ENCODE data around the gene SYT3. TPM values are rescaled to one million over a fixed set of nuclear protein-coding genes. Genes with fewer than 3 reads are reported as not detected.

Gene SYT3
- polyA plus RNA-seq, 1 donor from 2014 or later, result 14.8 TPM

DNA sequence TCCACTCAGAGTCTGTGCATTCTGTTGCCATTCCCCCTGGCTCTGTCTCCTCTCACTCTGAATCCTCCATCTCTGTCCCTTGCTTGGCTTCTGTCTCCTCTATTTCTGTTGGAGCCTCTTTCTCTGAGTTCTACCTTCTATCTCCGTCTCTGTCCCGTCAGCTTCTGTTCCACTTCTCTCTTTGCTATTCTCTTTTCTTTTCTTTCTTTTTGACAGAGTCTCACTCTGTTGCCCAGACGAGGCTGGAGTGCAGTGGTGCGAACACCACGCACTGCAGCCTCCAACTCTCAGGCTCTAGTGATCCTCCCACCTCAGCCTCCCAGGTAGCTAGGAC, 37.6 kb downstream of the SYT3 start:
- no peak overlapping the region for H3K9ac ChIP-seq (ENCODE audit: low read length)
- no peak overlapping the region for H3K4me3 ChIP-seq (ENCODE audit: low read length)
- TF ChIP-seq POLR2AphosphoS5 (IDR thresholded peaks at IDR 0.05) (no peak), TAF1 (IDR thresholded peaks at IDR 0.05; ENCODE audit: low read depth) (no peak), EP300 (conservative IDR thresholded peaks at IDR 0.05; ENCODE audit: poor library complexity, severe bottlenecking) (no peak), EZH2 (IDR thresholded peaks at IDR 0.05; ENCODE audit: borderline replicate concordance, insufficient read depth, low read length, poor library complexity, severe bottlenecking) (no peak)

DNA sequence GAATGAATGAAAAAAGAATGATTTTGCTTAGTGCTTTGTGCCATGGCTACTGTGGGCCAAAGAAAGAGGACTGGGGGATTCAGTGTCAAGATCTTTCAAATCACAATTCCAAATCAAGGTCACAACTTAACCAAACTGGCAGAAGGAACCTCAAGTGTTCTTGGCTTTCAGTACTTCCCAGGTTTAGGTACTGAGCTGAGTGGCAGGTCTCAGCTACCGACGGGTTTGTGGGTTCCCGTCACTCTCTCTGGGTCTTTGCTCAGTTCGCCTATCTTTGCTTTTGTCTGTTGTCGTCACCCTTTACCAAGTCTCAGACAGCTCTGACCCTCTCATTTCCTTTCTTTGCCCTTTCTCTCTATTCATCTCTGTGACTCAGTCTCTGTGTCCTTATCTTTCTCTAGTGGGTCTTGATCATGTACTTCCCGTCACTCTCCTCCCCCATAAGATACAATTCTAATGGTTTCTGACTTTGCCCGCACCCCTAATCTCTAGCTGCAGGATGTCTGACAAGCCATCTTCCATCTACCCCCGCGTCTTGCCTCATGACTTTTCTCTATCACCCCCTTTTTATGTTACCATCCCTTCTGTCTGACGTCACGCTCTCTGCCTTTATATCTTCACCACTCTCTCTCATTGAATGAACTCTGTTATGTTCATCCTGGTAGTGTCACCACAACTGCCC, 38.1 kb downstream of the SYT3 start:
- H3K9me3 ChIP-seq (ENCODE audit: low read length), result peaks cover 3% of the 10 kb centered on the region
- no peaks in the 10 kb centered on the region for H3K9me2 ChIP-seq (ENCODE audit: insufficient read depth, low read length)
- H3K4me2 ChIP-seq (ENCODE audit: low read length), result no peak overlapping the region
- no peaks in the 10 kb centered on the region for H3K79me2 ChIP-seq (replicated peaks; ENCODE audit: insufficient read depth, low read length)
- H3F3A ChIP-seq (ENCODE audit: insufficient read depth, low read length, poor library complexity, severe bottlenecking), result no peaks in the 10 kb centered on the region
- H3K27me3 ChIP-seq (ENCODE audit: insufficient read depth, low read depth, low read length), result peaks cover 19% of the 10 kb centered on the region
- TF ChIP-seq RAD21 (conservative IDR thresholded peaks at IDR 0.05) (no peak), TAF1 (IDR thresholded peaks at IDR 0.05; ENCODE audit: low read depth) (no peak)
- TF ChIP-seq, protein P1, sequence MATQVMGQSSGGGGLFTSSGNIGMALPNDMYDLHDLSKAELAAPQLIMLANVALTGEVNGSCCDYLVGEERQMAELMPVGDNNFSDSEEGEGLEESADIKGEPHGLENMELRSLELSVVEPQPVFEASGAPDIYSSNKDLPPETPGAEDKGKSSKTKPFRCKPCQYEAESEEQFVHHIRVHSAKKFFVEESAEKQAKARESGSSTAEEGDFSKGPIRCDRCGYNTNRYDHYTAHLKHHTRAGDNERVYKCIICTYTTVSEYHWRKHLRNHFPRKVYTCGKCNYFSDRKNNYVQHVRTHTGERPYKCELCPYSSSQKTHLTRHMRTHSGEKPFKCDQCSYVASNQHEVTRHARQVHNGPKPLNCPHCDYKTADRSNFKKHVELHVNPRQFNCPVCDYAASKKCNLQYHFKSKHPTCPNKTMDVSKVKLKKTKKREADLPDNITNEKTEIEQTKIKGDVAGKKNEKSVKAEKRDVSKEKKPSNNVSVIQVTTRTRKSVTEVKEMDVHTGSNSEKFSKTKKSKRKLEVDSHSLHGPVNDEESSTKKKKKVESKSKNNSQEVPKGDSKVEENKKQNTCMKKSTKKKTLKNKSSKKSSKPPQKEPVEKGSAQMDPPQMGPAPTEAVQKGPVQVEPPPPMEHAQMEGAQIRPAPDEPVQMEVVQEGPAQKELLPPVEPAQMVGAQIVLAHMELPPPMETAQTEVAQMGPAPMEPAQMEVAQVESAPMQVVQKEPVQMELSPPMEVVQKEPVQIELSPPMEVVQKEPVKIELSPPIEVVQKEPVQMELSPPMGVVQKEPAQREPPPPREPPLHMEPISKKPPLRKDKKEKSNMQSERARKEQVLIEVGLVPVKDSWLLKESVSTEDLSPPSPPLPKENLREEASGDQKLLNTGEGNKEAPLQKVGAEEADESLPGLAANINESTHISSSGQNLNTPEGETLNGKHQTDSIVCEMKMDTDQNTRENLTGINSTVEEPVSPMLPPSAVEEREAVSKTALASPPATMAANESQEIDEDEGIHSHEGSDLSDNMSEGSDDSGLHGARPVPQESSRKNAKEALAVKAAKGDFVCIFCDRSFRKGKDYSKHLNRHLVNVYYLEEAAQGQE (IDR thresholded peaks at IDR 0.05; ENCODE audit: borderline replicate concordance), result no peak
- no peak overlapping the region for H3K27ac ChIP-seq (ENCODE audit: low read length)
- H3K9ac ChIP-seq (ENCODE audit: low read length), result no peak overlapping the region
- no peaks in the 10 kb centered on the region for H4K20me1 ChIP-seq (ENCODE audit: insufficient read depth)
- H3K36me3 ChIP-seq (ENCODE audit: insufficient read depth, low read length), result no peaks in the 10 kb centered on the region
- no peak overlapping the region for H3K4me3 ChIP-seq (ENCODE audit: low read length)
- H2AFZ ChIP-seq (ENCODE audit: low read depth, low read length), result no peak overlapping the region

More for the DNA sequence above, 37.6 kb downstream of the SYT3 start:
- no peaks in the 10 kb centered on the region for H4K20me1 ChIP-seq (ENCODE audit: insufficient read depth)
- no peak overlapping the region for H2AFZ ChIP-seq (ENCODE audit: low read depth, low read length)
- H3K27me3 ChIP-seq (ENCODE audit: insufficient read depth, low read depth, low read length), result peaks cover 23% of the 10 kb centered on the region
- no peaks in the 10 kb centered on the region for H3F3A ChIP-seq (ENCODE audit: insufficient read depth, low read length, poor library complexity, severe bottlenecking)
- peaks cover 4% of the 10 kb centered on the region for H3K9me3 ChIP-seq (ENCODE audit: low read length)
- no peaks in the 10 kb centered on the region for H3K79me2 ChIP-seq (replicated peaks; ENCODE audit: insufficient read depth, low read length)
- H3K36me3 ChIP-seq (ENCODE audit: insufficient read depth, low read length), result no peaks in the 10 kb centered on the region
- H3K9me2 ChIP-seq (ENCODE audit: insufficient read depth, low read length), result no peaks in the 10 kb centered on the region
- no peak overlapping the region for H3K27ac ChIP-seq (ENCODE audit: low read length)
- H3K4me2 ChIP-seq (ENCODE audit: low read length), result no peak overlapping the region

DNA sequence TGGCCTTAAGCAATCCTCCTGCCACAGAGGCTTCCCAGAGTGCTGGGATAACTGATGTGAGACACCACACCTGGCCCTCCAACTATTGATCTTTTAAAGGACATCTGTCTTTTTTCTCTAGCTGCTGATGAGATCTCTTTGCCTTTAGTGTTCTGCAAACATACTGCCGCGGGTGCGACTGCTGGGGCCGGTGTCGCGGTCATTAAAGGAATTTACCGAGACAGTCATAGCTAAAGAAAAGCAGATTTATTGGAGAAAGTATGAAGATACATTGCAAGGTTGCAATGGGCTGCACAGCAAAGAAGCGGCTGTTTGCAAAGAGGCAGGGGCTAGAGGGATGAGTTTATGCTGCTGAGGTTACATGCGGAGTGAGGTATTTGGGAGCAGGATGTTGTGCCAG, 40.3 kb downstream of the SYT3 start:
- Histone ChIP-seq H3K4me3 (ENCODE audit: low read length) (no peak overlapping the region), H4K20me1 (ENCODE audit: insufficient read depth) (no peaks in the 10 kb centered on the region)

More for the DNA sequence above, 40.3 kb downstream of the SYT3 start:
- TF ChIP-seq RAD21 (conservative IDR thresholded peaks at IDR 0.05) (no peak), SMC3 (conservative IDR thresholded peaks at IDR 0.05; ENCODE audit: poor library complexity) (no peak), MXI1 (conservative IDR thresholded peaks at IDR 0.05; ENCODE audit: poor library complexity, severe bottlenecking) (no peak), EP300 (conservative IDR thresholded peaks at IDR 0.05; ENCODE audit: poor library complexity, severe bottlenecking) (no peak), TAF1 (IDR thresholded peaks at IDR 0.05; ENCODE audit: low read depth) (no peak), POLR2AphosphoS5 (IDR thresholded peaks at IDR 0.05) (no peak), EZH2 (IDR thresholded peaks at IDR 0.05; ENCODE audit: borderline replicate concordance, insufficient read depth, low read length, poor library complexity, severe bottlenecking) (no peak)
- TF ChIP-seq, protein P1 (IDR thresholded peaks at IDR 0.05; ENCODE audit: borderline replicate concordance), result no peak
- TF ChIP-seq, protein P2, sequence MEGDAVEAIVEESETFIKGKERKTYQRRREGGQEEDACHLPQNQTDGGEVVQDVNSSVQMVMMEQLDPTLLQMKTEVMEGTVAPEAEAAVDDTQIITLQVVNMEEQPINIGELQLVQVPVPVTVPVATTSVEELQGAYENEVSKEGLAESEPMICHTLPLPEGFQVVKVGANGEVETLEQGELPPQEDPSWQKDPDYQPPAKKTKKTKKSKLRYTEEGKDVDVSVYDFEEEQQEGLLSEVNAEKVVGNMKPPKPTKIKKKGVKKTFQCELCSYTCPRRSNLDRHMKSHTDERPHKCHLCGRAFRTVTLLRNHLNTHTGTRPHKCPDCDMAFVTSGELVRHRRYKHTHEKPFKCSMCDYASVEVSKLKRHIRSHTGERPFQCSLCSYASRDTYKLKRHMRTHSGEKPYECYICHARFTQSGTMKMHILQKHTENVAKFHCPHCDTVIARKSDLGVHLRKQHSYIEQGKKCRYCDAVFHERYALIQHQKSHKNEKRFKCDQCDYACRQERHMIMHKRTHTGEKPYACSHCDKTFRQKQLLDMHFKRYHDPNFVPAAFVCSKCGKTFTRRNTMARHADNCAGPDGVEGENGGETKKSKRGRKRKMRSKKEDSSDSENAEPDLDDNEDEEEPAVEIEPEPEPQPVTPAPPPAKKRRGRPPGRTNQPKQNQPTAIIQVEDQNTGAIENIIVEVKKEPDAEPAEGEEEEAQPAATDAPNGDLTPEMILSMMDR (IDR thresholded peaks at IDR 0.05; ENCODE audit: poor library complexity, severe bottlenecking), result no peak
- Histone ChIP-seq H3F3A (ENCODE audit: insufficient read depth, low read length, poor library complexity, severe bottlenecking) (no peaks in the 10 kb centered on the region), H2AFZ (ENCODE audit: low read depth, low read length) (no peak overlapping the region), H3K9me2 (ENCODE audit: insufficient read depth, low read length) (no peaks in the 10 kb centered on the region), H3K9me3 (ENCODE audit: low read length) (no peaks in the 10 kb centered on the region), H3K79me2 (replicated peaks; ENCODE audit: insufficient read depth, low read length) (no peaks in the 10 kb centered on the region), H3K36me3 (ENCODE audit: insufficient read depth, low read length) (no peaks in the 10 kb centered on the region), H3K27ac (ENCODE audit: low read length) (no peak overlapping the region), H3K27me3 (ENCODE audit: insufficient read depth, low read depth, low read length) (peaks cover 18% of the 10 kb centered on the region), H3K4me2 (ENCODE audit: low read length) (no peak overlapping the region), H3K9ac (ENCODE audit: low read length) (no peak overlapping the region)
